K562 (cell line): ENCODE measurements around the gene LRRC41. TPM values are rescaled to one million over a fixed set of nuclear protein-coding genes. Genes with fewer than 3 reads are reported as not detected.

Source experiments
- BHLHE40 ChIP-seq: IDR thresholded peaks from 2 replicates; pipeline ENCODE4 v1.6.1; 2011; ENCODE audit warnings: low read length, improper control_type of control experiment
- CEBPG ChIP-seq, 3 experiments: fragments of 200-800 bp in 1 of 3; sonication (Bioruptor generic) in 1 of 3; sonication (generic) in 1 of 3; formaldehyde crosslinking in 1 of 3; IDR thresholded peaks in 2 of 3; conservative IDR thresholded peaks in 1 of 3; 2 replicates each; pipeline versions ENCODE4 v1.6.1 to v1.8.0; 2016 to 2022; ENCODE audit warnings: missing compliant biosample characterization in 2 of 3, missing genetic modification characterization in 2 of 3, mild to moderate bottlenecking in 1 of 3, missing genetic modification reagents in 1 of 3
- EP400 ChIP-seq: fragments of 450-650 bp; IDR thresholded peaks from 2 replicates; pipeline ENCODE4 v1.6.1; 2017; ENCODE audit warnings: antibody characterized with exemption, mild to moderate bottlenecking, moderate library complexity
- FOSL1 ChIP-seq: fragments of 200-800 bp; sonication (Bioruptor generic); conservative IDR thresholded peaks from 2 replicates; pipeline ENCODE4 v1.6.1; 2016; ENCODE audit warnings: missing genetic modification characterization, missing compliant biosample characterization
- GATAD2A ChIP-seq: fragments of 450-650 bp; IDR thresholded peaks from 2 replicates; pipeline ENCODE4 v1.6.1; 2017
- HDAC1 ChIP-seq, 2 experiments: fragments of 450-650 bp; IDR thresholded peaks; 2 replicates each; pipeline ENCODE4 v1.6.1; 2016 to 2017; ENCODE audit warnings: inconsistent platforms in 1 of 2, mild to moderate bottlenecking in 1 of 2, moderate library complexity in 1 of 2
- KLF13 ChIP-seq: fragments of 450-650 bp; IDR thresholded peaks from 2 replicates; pipeline ENCODE4 v1.6.1; 2016; ENCODE audit warnings: missing genetic modification characterization, low read depth, mild to moderate bottlenecking, missing compliant biosample characterization, moderate library complexity, borderline replicate concordance
- MAFF ChIP-seq: IDR thresholded peaks from 2 replicates; pipeline ENCODE4 v1.6.1; 2012; ENCODE audit warnings: low read length, improper control_type of control experiment
- MTA3 ChIP-seq: fragments of 450-650 bp; formaldehyde crosslinking; IDR thresholded peaks from 2 replicates; pipeline ENCODE4 v1.6.1; 2017; ENCODE audit warnings: mild to moderate bottlenecking, borderline replicate concordance
- NELFE ChIP-seq: IDR thresholded peaks from 2 replicates; pipeline ENCODE4 v1.6.1; 2011; ENCODE audit warnings: mild to moderate bottlenecking; ENCODE audit not compliant: insufficient read depth, insufficient read length
- OTX1 ChIP-seq: fragments of 450-650 bp; formaldehyde crosslinking; IDR thresholded peaks from 2 replicates; pipeline ENCODE4 v1.4.0; 2022; ENCODE audit warnings: mild to moderate bottlenecking
- RBM22 ChIP-seq: fragments of 200-400 bp; formaldehyde crosslinking; IDR thresholded peaks from 2 replicates; pipeline ENCODE4 v1.6.1; 2018; ENCODE audit warnings: low read length, low read depth; ENCODE audit not compliant: poor library complexity, severe bottlenecking
- RUNX1 ChIP-seq: sonication (generic); IDR thresholded peaks from 2 replicates; pipeline ENCODE4 v1.6.1; 2016; ENCODE audit warnings: antibody characterized with exemption, low read depth
- THRA ChIP-seq: fragments of 450-650 bp; IDR thresholded peaks from 2 replicates; pipeline ENCODE4 v1.6.1; 2017; ENCODE audit warnings: mild to moderate bottlenecking, moderate library complexity
- THRB ChIP-seq: fragments of 450-650 bp; formaldehyde crosslinking; conservative IDR thresholded peaks from 2 replicates; pipeline ENCODE4 v1.4.0; 2022; ENCODE audit warnings: mild to moderate bottlenecking, missing genetic modification characterization
- TRIM24 ChIP-seq, 2 experiments: fragments of 450-650 bp; IDR thresholded peaks; 2 replicates each; pipeline ENCODE4 v1.6.1; 2016
- ZFP1 ChIP-seq: fragments of 450-650 bp; formaldehyde crosslinking; IDR thresholded peaks from 2 replicates; pipeline ENCODE4 v1.4.0; 2020; ENCODE audit warnings: mild to moderate bottlenecking, mixed read lengths
- ZKSCAN1 ChIP-seq: fragments of 150-350 bp; IDR thresholded peaks from 2 replicates; pipeline ENCODE4 v1.6.1; 2016; ENCODE audit warnings: low read depth, low read length
- ZNF175 ChIP-seq: fragments of 200-800 bp; sonication (Bioruptor generic); IDR thresholded peaks from 2 replicates; pipeline ENCODE4 v1.6.1; 2016; ENCODE audit warnings: low read depth, mild to moderate bottlenecking, missing genetic modification characterization, missing compliant biosample characterization
- ZNF263 ChIP-seq: sonication (generic); formaldehyde crosslinking; IDR thresholded peaks from 2 replicates; pipeline ENCODE4 v1.8.0; 2022; ENCODE audit warnings: mild to moderate bottlenecking, missing genetic modification reagents, borderline replicate concordance
- ZNF324 ChIP-seq: fragments of 250-450 bp; sonication (Bioruptor Pico); IDR thresholded peaks from 2 replicates; pipeline ENCODE4 v1.4.0; 2020; ENCODE audit warnings: mild to moderate bottlenecking
- ZNF354B ChIP-seq: fragments of 250-450 bp; sonication (Bioruptor Pico); IDR thresholded peaks from 2 replicates; pipeline ENCODE4 v1.4.0; 2020
- polyA plus RNA-seq, 8 experiments: library from polyadenylated mRNA; depleted of rRNA in 4 of 8; stranded (reverse) in 5 of 8; unstranded in 3 of 8; fragments of >200 nt; fragmentation: Nextera tagmentation in 2 of 8; fragmentation: Illumina TruSeq in 1 of 8; extraction: Ambion mirVana in 2 of 8; extraction: Trizol in 1 of 8; gene quantifications; 2 replicates each; pipeline versions ENCODE4 v1.2.1 to v1.2.3, GENCODE V29; 2011 to 2014; ENCODE audit warnings: inconsistent platforms in 1 of 8, missing spikeins in 1 of 8
- total RNA-seq, 7 experiments: library from RNA; depleted of rRNA in 6 of 7; stranded (reverse); fragments of >200 nt in 6 of 7; fragmentation: Illumina TruSeq in 2 of 7; extraction: Trizol in 2 of 7; gene quantifications; 2 replicates each; pipeline versions ENCODE4 v1.2.1 to v1.2.3, GENCODE V29; 2011 to 2021; ENCODE audit warnings: low replicate concordance in 1 of 7
- TF ChIP-seq, protein P1 (sequence below): sonication (generic); formaldehyde crosslinking; IDR thresholded peaks from 2 replicates; pipeline ENCODE4 v1.8.1; 2022; ENCODE audit warnings: missing genetic modification reagents
- TF ChIP-seq, protein P2 (sequence below): fragments of 450-650 bp; conservative IDR thresholded peaks from 2 replicates; pipeline ENCODE4 v1.6.1; 2016; ENCODE audit warnings: missing genetic modification characterization, low read depth, mild to moderate bottlenecking, missing compliant biosample characterization, moderate library complexity

LRRC41 gene
- total and polyA plus RNA-seq, 9 of the 15 experiments (the other 6 are each of a cell fraction or from before 2014, with no cell fraction given), result 10.5 to 64.7 (median 44.2) TPM

DNA sequence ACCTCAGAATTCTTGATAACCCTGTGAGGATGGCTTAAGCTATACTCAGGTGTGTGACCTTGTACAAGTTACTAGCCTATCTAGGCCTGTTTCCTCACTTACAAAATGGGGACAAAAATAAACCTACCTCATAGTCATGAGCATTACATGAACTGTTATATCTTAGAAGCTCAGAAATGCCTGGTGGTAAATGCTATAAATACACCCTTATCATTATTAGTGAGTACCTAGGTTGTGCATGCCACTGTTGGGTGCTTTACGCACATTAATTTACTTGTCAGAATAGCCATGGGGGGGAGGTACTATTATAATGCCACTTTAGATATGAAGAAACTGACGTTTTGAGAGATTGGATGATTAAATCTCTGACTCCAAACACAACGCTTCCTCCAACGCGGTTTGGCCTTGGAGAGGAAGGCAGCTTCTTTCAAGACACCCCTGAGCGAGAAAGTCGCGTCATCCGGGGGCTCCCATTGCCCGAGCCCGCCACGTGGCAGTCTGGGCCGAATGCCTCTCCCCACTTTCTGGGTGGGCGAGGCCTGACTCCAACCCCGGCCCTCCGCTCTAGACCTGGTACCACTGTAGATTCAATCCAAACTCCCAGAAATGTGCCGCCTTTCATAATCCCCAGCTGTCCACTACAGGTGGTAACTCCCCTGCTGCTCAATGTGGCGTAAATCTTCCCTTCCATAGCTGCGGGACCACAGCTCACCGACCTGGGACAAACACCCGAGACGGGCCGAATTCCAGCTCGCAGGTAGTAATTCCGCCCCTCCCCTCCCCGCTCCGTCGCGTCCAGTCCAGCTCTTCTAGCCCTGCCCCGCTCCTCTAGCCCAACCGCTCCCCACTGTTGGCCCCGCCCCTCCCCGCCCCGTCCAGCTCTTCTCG is 56.6 kb downstream of the LRRC41 start (continued):
- TF ChIP-seq CEBPG (CRISPR knock-in tag; IDR thresholded peaks at IDR 0.05), result no peak
- no peak for TF ChIP-seq CEBPG (tag; conservative IDR thresholded peaks at IDR 0.05 in 1 of 2, IDR thresholded peaks at IDR 0.05 in 1 of 2)
- no peak; the same call in 1 of the 2 replicates for TF ChIP-seq FOSL1 (tag)
- no peak for TF ChIP-seq THRA
- TF ChIP-seq KLF13 (tag), result peak; percentile 63
- TF ChIP-seq ZKSCAN1, result no peak
- TF ChIP-seq ZNF354B (CRISPR knock-in tag), result no peak
- no peak for TF ChIP-seq ZNF263
- TF ChIP-seq MTA3, result no peak; the same call in 1 of the 2 replicates
- TF ChIP-seq BHLHE40, result 0 out of 2 replicates have a peak, but pooled peaks have one; percentile 15
- peak; percentile 66 for TF ChIP-seq OTX1
- no peak for TF ChIP-seq GATAD2A
- no peak for TF ChIP-seq ZNF324 (CRISPR knock-in tag)
- TF ChIP-seq ZFP1 (CRISPR knock-in tag), result no peak
- TF ChIP-seq THRB (CRISPR knock-in tag), result 0 out of 2 replicates have a peak, but pooled peaks have one; percentile 14
- TF ChIP-seq MAFF, result no peak
- peak; percentile 95 for TF ChIP-seq EP400
- peak in 1 of 2 experiments; percentile 60; a peak in 2 of 4 replicates for TF ChIP-seq HDAC1 (IDR thresholded peaks at IDR 0.05)
- no peak for TF ChIP-seq TRIM24 (IDR thresholded peaks at IDR 0.05)
- no peak for TF ChIP-seq NELFE
- TF ChIP-seq, protein P1, sequence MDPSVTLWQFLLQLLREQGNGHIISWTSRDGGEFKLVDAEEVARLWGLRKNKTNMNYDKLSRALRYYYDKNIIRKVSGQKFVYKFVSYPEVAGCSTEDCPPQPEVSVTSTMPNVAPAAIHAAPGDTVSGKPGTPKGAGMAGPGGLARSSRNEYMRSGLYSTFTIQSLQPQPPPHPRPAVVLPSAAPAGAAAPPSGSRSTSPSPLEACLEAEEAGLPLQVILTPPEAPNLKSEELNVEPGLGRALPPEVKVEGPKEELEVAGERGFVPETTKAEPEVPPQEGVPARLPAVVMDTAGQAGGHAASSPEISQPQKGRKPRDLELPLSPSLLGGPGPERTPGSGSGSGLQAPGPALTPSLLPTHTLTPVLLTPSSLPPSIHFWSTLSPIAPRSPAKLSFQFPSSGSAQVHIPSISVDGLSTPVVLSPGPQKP (CRISPR knock-in tag), result no peak
- TF ChIP-seq RBM22, result no peak
- TF ChIP-seq ZNF175 (CRISPR knock-in tag), result no peak
- no peak for TF ChIP-seq RUNX1
- TF ChIP-seq, protein P2, sequence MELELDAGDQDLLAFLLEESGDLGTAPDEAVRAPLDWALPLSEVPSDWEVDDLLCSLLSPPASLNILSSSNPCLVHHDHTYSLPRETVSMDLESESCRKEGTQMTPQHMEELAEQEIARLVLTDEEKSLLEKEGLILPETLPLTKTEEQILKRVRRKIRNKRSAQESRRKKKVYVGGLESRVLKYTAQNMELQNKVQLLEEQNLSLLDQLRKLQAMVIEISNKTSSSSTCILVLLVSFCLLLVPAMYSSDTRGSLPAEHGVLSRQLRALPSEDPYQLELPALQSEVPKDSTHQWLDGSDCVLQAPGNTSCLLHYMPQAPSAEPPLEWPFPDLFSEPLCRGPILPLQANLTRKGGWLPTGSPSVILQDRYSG, result peak; percentile 59
